NCI-H128 (cell line): ENCODE results near the gene TTLL6.
"Not testable (repeated sequence)": the region's sequence is repeated elsewhere in the genome, so short reads cannot be mapped to it uniquely, and the experiment has no call there.

Source experiments
- DNase-seq: peaks from one replicate; lab custom pipeline; 2025; ENCODE audit not compliant: unreplicated experiment; lab: John Stamatoyannopoulos, UW

Gene TTLL6

GRCh38 chr17:48724251-48725003 is 92.6 kb downstream of the TTLL6 start:
- DNase-seq = peak; percentile 12

- DNase-seq = no peak
These were observed 93.4 kb downstream of the TTLL6 start for GRCh38 chr17:48723423-48724250.

GRCh38 chr17:48722915-48723422 is 94.1 kb downstream of the TTLL6 start, which contains the start of gene PRAC2:
TSS of gene PRAC2 (plus strand) at chr17:48723185. CDS start at chr17:48724411, 1,226 bp downstream.
- DNase-seq = no peak

GRCh38 chr17:48722201-48722907 is 94.7 kb downstream of the TTLL6 start, which contains the start of gene PRAC1:
TSS of gene PRAC1 (minus strand) at chr17:48722518. CDS start at chr17:48722392, 126 bp downstream.
- no peak for DNase-seq

GRCh38 chr17:48721009-48721402 is 96.0 kb downstream of the TTLL6 start:
- DNase-seq = no peak

- DNase-seq = no peak
These were observed 96.6 kb downstream of the TTLL6 start for GRCh38 chr17:48720266-48721008.

- no peak for DNase-seq
These were observed 97.3 kb downstream of the TTLL6 start for GRCh38 chr17:48719642-48720265.

- DNase-seq = no peak
These were observed 98.0 kb downstream of the TTLL6 start for GRCh38 chr17:48718761-48719641.

- DNase-seq = no peak
These were observed 98.7 kb downstream of the TTLL6 start for GRCh38 chr17:48718227-48718760.

GRCh38 chr17:48717367-48718226 is 99.4 kb downstream of the TTLL6 start:
- no peak for DNase-seq

GRCh38 chr17:48716549-48716948 is 100.5 kb downstream of the TTLL6 start:
- not testable (repeated sequence) for DNase-seq

GRCh38 chr17:48715496-48716399 is 101.3 kb downstream of the TTLL6 start:
- DNase-seq = no peak
